Breast epithelium (tissue), 4 donors: ENCODE results near the gene RALGPS1. TPM values are rescaled to one million over a fixed set of nuclear protein-coding genes. Genes with fewer than 3 reads are reported as not detected.

Source experiments
- DNase-seq, 2 donors: peaks; one replicate each; pipeline ENCODE4 v3.0.0-alpha.2; 2019; ENCODE audit warnings: low spot score in 2 of 2
- H3K27ac ChIP-seq, 2 donors: fragments of 200-600 bp; sonication (generic) in 1 of 2; one replicate each; pipeline ENCODE4 v1.5.1; 2016 to 2019; ENCODE audit warnings: mild to moderate bottlenecking in 1 of 2
- H3K27me3 ChIP-seq, 2 donors: fragments of 200-600 bp; sonication (generic) in 1 of 2; one replicate each; pipeline versions ENCODE4 v1.5.1 to v1.6.0; 2017 to 2019; ENCODE audit warnings: control low read depth in 1 of 2, mild to moderate bottlenecking in 1 of 2
- H3K36me3 ChIP-seq: fragments of 200-600 bp; one replicate; pipeline ENCODE4 v1.5.1; 2019
- H3K4me1 ChIP-seq, 2 donors: fragments of 200-600 bp; sonication (generic); one replicate each; pipeline ENCODE4 v1.5.1; 2016 to 2019; ENCODE audit warnings: control low read depth in 1 of 2
- H3K4me3 ChIP-seq, 3 donors: fragments of 200-600 bp; sonication (generic); 1 replicate in 2 of 3; 2 replicates in 1 of 3; pipeline ENCODE4 v1.5.1; 2016 to 2019; ENCODE audit warnings: mild to moderate bottlenecking in 3 of 3, moderate library complexity in 2 of 3
- H3K9me3 ChIP-seq, 2 donors: fragments of 200-600 bp; sonication (generic) in 1 of 2; one replicate each; pipeline ENCODE4 v1.5.1; 2016 to 2019; ENCODE audit warnings: control low read depth in 1 of 2
- CTCF ChIP-seq, 3 donors: fragments of 450-650 bp; IDR thresholded peaks; one replicate each; pipeline ENCODE4 v1.5.1; 2016 to 2017; ENCODE audit warnings: antibody characterized with exemption in 3 of 3, mild to moderate bottlenecking in 3 of 3, moderate library complexity in 3 of 3
- POLR2A ChIP-seq: fragments of 450-650 bp; IDR thresholded peaks from one replicate; pipeline ENCODE4 v1.6.1; 2016; ENCODE audit warnings: antibody characterized with exemption, mild to moderate bottlenecking, moderate library complexity
- POLR2AphosphoS5 ChIP-seq, 3 donors: sonication (generic); formaldehyde crosslinking; IDR thresholded peaks; one replicate each; pipeline ENCODE4 v1.6.1; 2017; ENCODE audit warnings: antibody characterized with exemption in 3 of 3
- intact Hi-C: fragments of 100-400 bp; cut with DNase I; formaldehyde crosslinking; loops from one replicate; pipeline ENCODE4 v1.15.1; 2023; ENCODE audit warnings: low total_unique reads
- total RNA-seq, 3 donors: library from RNA; depleted of rRNA; stranded (reverse); fragments of >200 nt; gene quantifications; one replicate each; pipeline ENCODE4 v1.1.0, GENCODE V29; 2016

RALGPS1 gene
- total RNA-seq, 3 donors from 2014 or later: 5.8 to 30.7 (median 15.1) TPM

- no peaks in the 10 kb centered on the region for H3K27me3 ChIP-seq
- no peak for DNase-seq
- H3K4me1 ChIP-seq: peaks cover 0 to 3% of the 10 kb centered on the region in 2 donors
- intact Hi-C loops: no loop called here
- H3K9me3 ChIP-seq: no peaks in the 10 kb centered on the region
- H3K4me3 ChIP-seq: peak overlapping the region in 1 of 3 donors; percentile 22
- H3K27ac ChIP-seq: peak overlapping the region; percentile 89 to 96
- TF ChIP-seq POLR2A (no peak), POLR2AphosphoS5 (IDR thresholded peaks at IDR 0.05) (no peak), CTCF (IDR thresholded peaks at IDR 0.05) (no peak)
- H3K36me3 ChIP-seq: no peaks in the 10 kb centered on the region
These were observed 272.2 kb downstream of the RALGPS1 start for GRCh38 chr9:127186806-127187205.

- H3K4me3 ChIP-seq: peak overlapping the region in 1 of 3 donors; percentile 22
- no peaks in the 10 kb centered on the region for H3K27me3 ChIP-seq
- DNase-seq: peak in 1 of 2 donors; percentile 79
- H3K4me1 ChIP-seq: peaks cover 0 to 3% of the 10 kb centered on the region in 2 donors
- no peaks in the 10 kb centered on the region for H3K9me3 ChIP-seq
- no peaks in the 10 kb centered on the region for H3K36me3 ChIP-seq
- intact Hi-C loops: no loop called here
- H3K27ac ChIP-seq: peak overlapping the region; percentile 89 to 96
- TF ChIP-seq CTCF (IDR thresholded peaks at IDR 0.05) (no peak), POLR2A (no peak), POLR2AphosphoS5 (IDR thresholded peaks at IDR 0.05) (peak; percentile 71 to 91 (median 75))
These were observed 272.8 kb downstream of the RALGPS1 start for GRCh38 chr9:127187231-127187956.

- DNase-seq: no peak
- intact Hi-C loops: no loop called here
- no peak for TF ChIP-seq POLR2AphosphoS5 (IDR thresholded peaks at IDR 0.05)
- TF ChIP-seq POLR2A: no peak
- no peak for TF ChIP-seq CTCF (IDR thresholded peaks at IDR 0.05)
- Histone ChIP-seq H3K9me3 (no peaks in the 10 kb centered on the region), H3K36me3 (no peaks in the 10 kb centered on the region), H3K27ac (peak overlapping the region; percentile 89 to 96), H3K4me1 (peaks cover 0 to 3% of the 10 kb centered on the region in 2 donors), H3K4me3 (no peak overlapping the region), H3K27me3 (no peaks in the 10 kb centered on the region)
These were observed 273.8 kb downstream of the RALGPS1 start for GRCh38 chr9:127188396-127188795.

- Histone ChIP-seq H3K27ac (no peak overlapping the region), H3K9me3 (no peaks in the 10 kb centered on the region), H3K4me1 (peaks cover 0 to 3% of the 10 kb centered on the region in 2 donors), H3K27me3 (no peaks in the 10 kb centered on the region), H3K36me3 (no peaks in the 10 kb centered on the region), H3K4me3 (no peak overlapping the region)
- intact Hi-C loops: loop anchor here (10.0 kb wide), 1 partner anchor 135 kb away; no protein-coding TSS in a partner anchor
- TF ChIP-seq CTCF (IDR thresholded peaks at IDR 0.05): no peak
- TF ChIP-seq POLR2AphosphoS5 (IDR thresholded peaks at IDR 0.05): no peak
- no peak for TF ChIP-seq POLR2A
- no peak for DNase-seq
These were observed 275.0 kb downstream of the RALGPS1 start for GRCh38 chr9:127189628-127190027.

GRCh38 chr9:127192744-127193143, 278.2 kb downstream of the RALGPS1 start:
- intact Hi-C loops: loop anchor here (10.0 kb wide), 1 partner anchor 138 kb away; no protein-coding TSS in a partner anchor
- Histone ChIP-seq H3K36me3 (no peaks in the 10 kb centered on the region), H3K4me1 (no peaks in the 10 kb centered on the region), H3K27ac (no peak overlapping the region), H3K27me3 (no peaks in the 10 kb centered on the region), H3K9me3 (no peaks in the 10 kb centered on the region), H3K4me3 (no peak overlapping the region)
- TF ChIP-seq POLR2AphosphoS5 (IDR thresholded peaks at IDR 0.05): no peak
- no peak for TF ChIP-seq CTCF (IDR thresholded peaks at IDR 0.05)
- TF ChIP-seq POLR2A: no peak
- DNase-seq: no peak
